ENCODE results near the gene LRRC36. TPM values are rescaled to one million over a fixed set of nuclear protein-coding genes. Genes with fewer than 3 reads are reported as not detected.

The LRRC36 gene
- total and polyA plus RNA-seq, 2 experiments from 2014 or later: 1.2 TPM; not detected in 1

- H3K79me2 ChIP-seq (replicated peaks; ENCODE audit: insufficient read depth): no peaks in the 10 kb centered on the region
- H2AFZ ChIP-seq: peak overlapping the region; percentile 94
- Mint-ChIP-seq H3K9me3 (no peaks in the 10 kb centered on the region), H3K27ac (no peak overlapping the region), H3K36me3 (ENCODE audit: low read depth) (no peaks in the 10 kb centered on the region), H3K27me3 (ENCODE audit: insufficient read depth, low read depth, poor library complexity) (peaks cover 60% of the 10 kb centered on the region), H3K4me1 (peaks cover 25% of the 10 kb centered on the region), H3K4me3 (no peak overlapping the region)
- no peak overlapping the region for H3K27ac ChIP-seq (ENCODE audit: low read depth)
- no peaks in the 10 kb centered on the region for H3K36me3 ChIP-seq (ENCODE audit: insufficient read depth)
- H3F3A ChIP-seq (replicated peaks; ENCODE audit: low read depth): 0 out of 2 replicates have a peak, but pooled peaks cover 10% of the 10 kb centered on the region
- H3K4me1 ChIP-seq (ENCODE audit: insufficient read depth): peaks cover 38% of the 10 kb centered on the region
- no peaks in the 10 kb centered on the region for H3K9me2 ChIP-seq (ENCODE audit: insufficient read depth)
- H3K27me3 ChIP-seq (ENCODE audit: insufficient read depth): peaks cover 45% of the 10 kb centered on the region
- no peaks in the 10 kb centered on the region for H4K20me1 ChIP-seq (replicated peaks; ENCODE audit: insufficient read depth)
- TF ChIP-seq EZH2 (IDR thresholded peaks at IDR 0.05; ENCODE audit: low read depth, unreplicated experiment) (no peak), REST (IDR thresholded peaks at IDR 0.05; ENCODE audit: unreplicated experiment) (no peak), JUNB (IDR thresholded peaks at IDR 0.05; ENCODE audit: unreplicated experiment) (no peak), ZNF331 (CRISPR knock-in tag; IDR thresholded peaks at IDR 0.05; ENCODE audit: low read depth) (no peak), CREB1 (CRISPR knock-in tag; IDR thresholded peaks at IDR 0.05; ENCODE audit: low read depth) (no peak), ZNF114 (CRISPR knock-in tag; IDR thresholded peaks at IDR 0.05) (no peak), POLR2AphosphoS5 (IDR thresholded peaks at IDR 0.05; ENCODE audit: low read depth) (no peak), NANOG (IDR thresholded peaks at IDR 0.05; ENCODE audit: borderline replicate concordance) (no peak)
- TF ChIP-seq, protein P1, sequence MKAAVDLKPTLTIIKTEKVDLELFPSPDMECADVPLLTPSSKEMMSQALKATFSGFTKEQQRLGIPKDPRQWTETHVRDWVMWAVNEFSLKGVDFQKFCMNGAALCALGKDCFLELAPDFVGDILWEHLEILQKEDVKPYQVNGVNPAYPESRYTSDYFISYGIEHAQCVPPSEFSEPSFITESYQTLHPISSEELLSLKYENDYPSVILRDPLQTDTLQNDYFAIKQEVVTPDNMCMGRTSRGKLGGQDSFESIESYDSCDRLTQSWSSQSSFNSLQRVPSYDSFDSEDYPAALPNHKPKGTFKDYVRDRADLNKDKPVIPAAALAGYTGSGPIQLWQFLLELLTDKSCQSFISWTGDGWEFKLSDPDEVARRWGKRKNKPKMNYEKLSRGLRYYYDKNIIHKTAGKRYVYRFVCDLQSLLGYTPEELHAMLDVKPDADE (IDR thresholded peaks at IDR 0.05): no peak
- TF ChIP-seq, protein P2, sequence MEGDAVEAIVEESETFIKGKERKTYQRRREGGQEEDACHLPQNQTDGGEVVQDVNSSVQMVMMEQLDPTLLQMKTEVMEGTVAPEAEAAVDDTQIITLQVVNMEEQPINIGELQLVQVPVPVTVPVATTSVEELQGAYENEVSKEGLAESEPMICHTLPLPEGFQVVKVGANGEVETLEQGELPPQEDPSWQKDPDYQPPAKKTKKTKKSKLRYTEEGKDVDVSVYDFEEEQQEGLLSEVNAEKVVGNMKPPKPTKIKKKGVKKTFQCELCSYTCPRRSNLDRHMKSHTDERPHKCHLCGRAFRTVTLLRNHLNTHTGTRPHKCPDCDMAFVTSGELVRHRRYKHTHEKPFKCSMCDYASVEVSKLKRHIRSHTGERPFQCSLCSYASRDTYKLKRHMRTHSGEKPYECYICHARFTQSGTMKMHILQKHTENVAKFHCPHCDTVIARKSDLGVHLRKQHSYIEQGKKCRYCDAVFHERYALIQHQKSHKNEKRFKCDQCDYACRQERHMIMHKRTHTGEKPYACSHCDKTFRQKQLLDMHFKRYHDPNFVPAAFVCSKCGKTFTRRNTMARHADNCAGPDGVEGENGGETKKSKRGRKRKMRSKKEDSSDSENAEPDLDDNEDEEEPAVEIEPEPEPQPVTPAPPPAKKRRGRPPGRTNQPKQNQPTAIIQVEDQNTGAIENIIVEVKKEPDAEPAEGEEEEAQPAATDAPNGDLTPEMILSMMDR (conservative IDR thresholded peaks at IDR 0.05; ENCODE audit: low read depth in 2 of 2): no peak
- DNase-seq (ENCODE audit: low spot score) (no peak), ATAC-seq (no peak)
- H3K4me3 ChIP-seq: peak overlapping the region; percentile 61
- H3K4me2 ChIP-seq: peak overlapping the region; percentile 92
These were observed 65.9 kb downstream of the LRRC36 start for GRCh38 chr16:67392301-67393059.
